ENCODE measurements around the gene CFAP119.

Gene CFAP119

GRCh38 chr16:30766206-30766932 is 4.5 kb upstream of the CFAP119 start:
- peak in 3 of 10 donors; percentile 57 to 70 (median 61) for DNase-seq
- intact Hi-C loops (cut with DNase I), result loop anchor here (10.0 kb wide), 1 partner anchor 58 kb away; no protein-coding TSS in a partner anchor

- DNase-seq, result peak in 2 of 10 donors; percentile 49 to 72
- intact Hi-C loops (cut with DNase I), result loop anchor here (10.0 kb wide), 1 partner anchor 60 kb away; no protein-coding TSS in a partner anchor
These were observed 3.1 kb upstream of the CFAP119 start for GRCh38 chr16:30764816-30765465.

- peak in 3 of 10 donors; percentile 14 to 62 (median 38) for DNase-seq
- intact Hi-C loops (cut with DNase I), result loop anchor here (10.0 kb wide), 1 partner anchor 61 kb away; no protein-coding TSS in a partner anchor
These were observed 2.2 kb upstream of the CFAP119 start for GRCh38 chr16:30764086-30764485.

- intact Hi-C loops (cut with DNase I), result loop anchor here (2.0 to 10.0 kb wide), 2 partner anchors 14 to 62 kb away; partner anchors contain the start of gene PHKG2
- DNase-seq, result peak in 3 of 10 donors; percentile 7 to 38 (median 30)
These were observed 1.3 kb upstream of the CFAP119 start for GRCh38 chr16:30762991-30763725.

- DNase-seq, result peak in 5 of 10 donors; percentile 31 to 89 (median 82)
- intact Hi-C loops (cut with DNase I), result loop anchor here (10.0 kb wide), 1 partner anchor 63 kb away; no protein-coding TSS in a partner anchor
These were observed 385 bp downstream of the CFAP119 start for GRCh38 chr16:30761427-30761927.

- intact Hi-C loops (cut with DNase I), result loop anchor here (10.0 kb wide), 1 partner anchor 64 kb away; no protein-coding TSS in a partner anchor
- peak in 2 of 10 donors; percentile 6 to 45 for DNase-seq
These were observed 1.1 kb downstream of the CFAP119 start for GRCh38 chr16:30760577-30761426.

- DNase-seq, result peak in 3 of 10 donors; percentile 10 to 43 (median 18)
- intact Hi-C loops (cut with DNase I), result loop anchor here (10.0 kb wide), 1 partner anchor 65 kb away; no protein-coding TSS in a partner anchor
These were observed 1.8 kb downstream of the CFAP119 start for GRCh38 chr16:30760001-30760559.

- intact Hi-C loops (cut with DNase I), result no loop called here
- DNase-seq, result peak in 3 of 10 donors; percentile 9 to 77 (median 55)
These were observed 2.8 kb downstream of the CFAP119 start for GRCh38 chr16:30758988-30759491.

- DNase-seq, result peak in 2 of 10 donors; percentile 13 to 49
- intact Hi-C loops (cut with DNase I), result no loop called here
These were observed 4.5 kb downstream of the CFAP119 start for GRCh38 chr16:30757316-30757715.

GRCh38 chr16:30756781-30757100 is 5.1 kb downstream of the CFAP119 start:
- intact Hi-C loops (cut with DNase I), result no loop called here
- peak in 1 of 10 donors; percentile 36 for DNase-seq

GRCh38 chr16:30755955-30756780 is 5.7 kb downstream of the CFAP119 start:
- intact Hi-C loops (cut with DNase I), result no loop called here
- peak in 2 of 10 donors; percentile 23 to 75 for DNase-seq

- DNase-seq, result peak in 2 of 10 donors; percentile 13 to 58
- intact Hi-C loops (cut with DNase I), result loop anchor here (5.0 kb wide), 1 partner anchor 316 kb away; no protein-coding TSS in a partner anchor
These were observed 8.3 kb downstream of the CFAP119 start for GRCh38 chr16:30753596-30753995.

GRCh38 chr16:30750876-30751465 is 10.9 kb downstream of the CFAP119 start:
- peak in 1 of 10 donors; percentile 65 for DNase-seq
- intact Hi-C loops (cut with DNase I), result loop anchor here (5.0 kb wide), 1 partner anchor 314 kb away; no protein-coding TSS in a partner anchor

GRCh38 chr16:30750201-30750600 is 11.7 kb downstream of the CFAP119 start:
- DNase-seq, result no peak
- intact Hi-C loops (cut with DNase I), result loop anchor here (5.0 kb wide), 1 partner anchor 313 kb away; no protein-coding TSS in a partner anchor

- peak in 1 of 10 donors; percentile 84 for DNase-seq
- intact Hi-C loops (cut with DNase I), result loop anchor here (2.0 kb wide), 2 partner anchors 14 to 50 kb away; partner anchors contain the start of genes CFAP119, RNF40 and SRCAP
These were observed 13.0 kb downstream of the CFAP119 start for GRCh38 chr16:30748634-30749445.

Measured in posterior cingulate gyrus (tissue), 11 donors.